ENCODE measurements around the gene SELENOS. TPM values are rescaled to one million over a fixed set of nuclear protein-coding genes. Genes with fewer than 3 reads are reported as not detected.
A peak's percentile ranks its signal among the peaks of the same experiment; 100 is the strongest.

The SELENOS gene
- total and polyA plus RNA-seq, 12 donors, result 47.7 to 205 (median 81.6) TPM

DNA sequence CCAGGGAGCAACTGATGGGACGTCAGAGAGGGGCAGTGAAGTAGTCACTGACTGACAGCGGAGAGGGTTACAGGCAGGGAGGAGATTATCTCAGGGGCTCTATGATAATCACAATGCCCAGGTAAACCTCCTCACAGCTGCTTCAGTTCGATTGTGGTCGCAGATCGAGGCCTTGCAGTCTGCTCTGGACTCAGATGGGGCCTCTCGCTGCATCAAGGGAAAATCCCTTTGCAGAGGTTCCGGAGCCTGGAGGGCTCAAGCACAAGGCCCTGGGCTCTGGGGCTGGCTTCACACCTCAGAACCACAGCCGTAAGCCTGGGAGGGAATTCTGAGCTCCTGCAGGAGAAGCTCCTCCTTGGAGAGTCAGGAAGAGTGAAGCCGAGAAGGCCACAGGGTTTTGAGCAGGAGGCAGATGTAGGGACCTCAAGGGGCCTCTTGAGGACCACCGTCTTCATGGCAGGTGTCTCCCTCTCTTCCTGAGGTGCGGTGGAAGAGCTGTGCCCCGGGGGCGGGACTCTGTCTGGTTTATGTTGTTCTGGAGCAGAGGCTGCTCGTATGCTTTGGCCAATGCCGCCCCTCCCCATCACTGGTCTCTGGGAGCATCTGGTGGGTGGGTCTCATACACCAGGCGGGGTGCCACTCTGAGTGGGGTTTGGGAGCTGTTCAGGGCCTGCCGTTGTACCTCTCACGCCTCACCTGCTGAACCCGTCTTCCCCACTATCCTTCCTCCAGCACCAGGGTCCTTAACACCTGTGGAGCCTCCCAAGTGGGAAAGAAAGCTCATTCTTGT is 37.2 kb upstream of the SELENOS start:
- intact Hi-C loops (cut with DNase I), result no loop called here
- WGBS, 4 donors, result 84 to 92% (median 89%) methylated on average over 11 to 19 of the region's 19 CpGs
- no peak overlapping the region for H3K4me3 ChIP-seq
- no peaks in the 10 kb centered on the region for H3K36me3 ChIP-seq (replicated peaks in 1 of 2)
- H3K4me1 ChIP-seq (replicated peaks in 1 of 2), result no peaks in the 10 kb centered on the region
- TF ChIP-seq, protein P1, sequence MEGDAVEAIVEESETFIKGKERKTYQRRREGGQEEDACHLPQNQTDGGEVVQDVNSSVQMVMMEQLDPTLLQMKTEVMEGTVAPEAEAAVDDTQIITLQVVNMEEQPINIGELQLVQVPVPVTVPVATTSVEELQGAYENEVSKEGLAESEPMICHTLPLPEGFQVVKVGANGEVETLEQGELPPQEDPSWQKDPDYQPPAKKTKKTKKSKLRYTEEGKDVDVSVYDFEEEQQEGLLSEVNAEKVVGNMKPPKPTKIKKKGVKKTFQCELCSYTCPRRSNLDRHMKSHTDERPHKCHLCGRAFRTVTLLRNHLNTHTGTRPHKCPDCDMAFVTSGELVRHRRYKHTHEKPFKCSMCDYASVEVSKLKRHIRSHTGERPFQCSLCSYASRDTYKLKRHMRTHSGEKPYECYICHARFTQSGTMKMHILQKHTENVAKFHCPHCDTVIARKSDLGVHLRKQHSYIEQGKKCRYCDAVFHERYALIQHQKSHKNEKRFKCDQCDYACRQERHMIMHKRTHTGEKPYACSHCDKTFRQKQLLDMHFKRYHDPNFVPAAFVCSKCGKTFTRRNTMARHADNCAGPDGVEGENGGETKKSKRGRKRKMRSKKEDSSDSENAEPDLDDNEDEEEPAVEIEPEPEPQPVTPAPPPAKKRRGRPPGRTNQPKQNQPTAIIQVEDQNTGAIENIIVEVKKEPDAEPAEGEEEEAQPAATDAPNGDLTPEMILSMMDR (IDR thresholded peaks at IDR 0.05), result no peak
- TF ChIP-seq POLR2A (IDR thresholded peaks at IDR 0.05), result no peak
- DNase-seq, result no peak
- no peak overlapping the region for H3K27ac ChIP-seq
- peaks cover 4% of the 10 kb centered on the region for H3K27me3 ChIP-seq
- H3K9me3 ChIP-seq (replicated peaks in 1 of 3), result no peaks in the 10 kb centered on the region

DNA sequence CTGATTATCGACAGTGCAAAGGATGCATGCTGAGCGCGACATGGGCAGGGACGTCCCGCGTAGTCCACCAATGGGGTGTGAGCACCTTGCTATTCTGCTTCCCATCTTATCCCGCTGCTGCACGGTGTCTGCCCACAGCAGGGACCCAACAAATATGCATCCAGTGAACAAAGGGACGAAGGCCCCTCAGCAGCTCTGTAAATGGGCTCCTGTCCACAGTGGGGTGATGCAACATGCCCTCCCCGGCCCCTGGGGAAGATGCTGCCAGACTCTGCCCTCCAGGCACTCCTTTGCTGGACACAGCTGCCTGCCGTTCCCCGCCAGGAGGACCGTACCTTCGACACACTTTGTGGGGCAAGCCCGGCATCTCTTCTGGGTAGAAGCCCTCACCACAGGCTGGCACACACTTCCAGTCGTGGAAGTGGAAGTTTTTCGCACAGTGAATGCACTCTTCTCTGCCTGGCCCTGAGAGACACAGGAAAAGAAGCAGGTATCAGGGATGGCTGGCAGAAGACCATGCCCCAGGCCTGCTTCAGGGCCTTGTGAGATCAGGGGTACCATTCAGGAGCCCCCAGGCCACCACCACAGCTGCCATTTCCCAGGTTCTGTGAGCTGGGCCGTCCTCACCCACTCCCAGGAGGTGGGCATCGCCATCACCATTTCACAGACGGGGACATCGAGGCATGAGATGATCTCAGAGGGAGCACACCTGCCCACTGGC is 35.9 kb upstream of the SELENOS start:
- Histone ChIP-seq H3K27me3 (peaks cover 4% of the 10 kb centered on the region), H3K36me3 (replicated peaks in 1 of 2) (no peaks in the 10 kb centered on the region), H3K4me3 (no peak overlapping the region), H3K27ac (no peak overlapping the region), H3K4me1 (replicated peaks in 1 of 2) (no peaks in the 10 kb centered on the region), H3K9me3 (replicated peaks in 1 of 3) (no peaks in the 10 kb centered on the region)
- intact Hi-C loops (cut with DNase I), result no loop called here
- WGBS, 4 donors, result 87 to 93% (median 92%) methylated on average over 20 to 21 of the region's 21 CpGs
- TF ChIP-seq, protein P1 (IDR thresholded peaks at IDR 0.05), result no peak
- TF ChIP-seq POLR2A (IDR thresholded peaks at IDR 0.05), result no peak
- DNase-seq, result no peak

DNA sequence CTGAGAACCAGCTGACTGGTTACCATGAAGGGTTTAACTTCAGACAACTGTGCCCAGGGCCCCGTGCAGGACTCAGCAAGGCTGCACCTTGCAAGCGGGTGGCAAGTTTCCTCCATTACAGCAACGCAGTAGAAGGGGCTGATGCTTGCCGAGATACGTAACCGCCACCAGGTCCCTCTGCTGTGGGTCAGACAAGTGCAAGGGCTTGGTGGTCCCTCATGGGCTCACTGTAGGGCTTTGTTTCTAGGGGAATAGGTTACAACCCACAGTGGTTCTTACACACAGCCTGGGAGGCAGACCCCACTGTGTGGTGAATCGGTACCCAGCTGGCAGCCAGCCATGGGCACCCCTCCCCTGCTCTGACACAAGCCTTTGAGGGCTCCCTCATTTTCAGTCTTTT is 33.2 kb upstream of the SELENOS start:
- peak in 1 of 7 donors; percentile 1 for DNase-seq
- no peak overlapping the region for H3K4me3 ChIP-seq
- TF ChIP-seq, protein P1 (IDR thresholded peaks at IDR 0.05), result no peak
- TF ChIP-seq POLR2A (IDR thresholded peaks at IDR 0.05), result no peak

DNA sequence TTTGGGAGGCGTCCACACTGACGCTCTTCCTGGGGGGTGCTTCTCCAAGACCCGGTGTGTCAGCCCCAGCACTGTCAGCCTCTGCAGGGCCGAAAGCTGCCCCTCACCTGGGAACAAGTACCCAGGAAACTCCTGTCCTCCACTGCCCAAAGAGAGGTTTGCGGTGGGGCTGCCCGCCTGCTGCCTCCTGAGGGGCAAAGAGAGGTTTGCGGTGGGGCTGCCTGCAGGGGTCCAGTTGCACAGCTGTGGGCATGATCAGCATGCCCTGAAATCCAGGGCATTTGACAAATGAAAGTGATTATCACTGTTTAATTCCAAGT is 32.8 kb upstream of the SELENOS start:
- WGBS, 4 donors, result 88 to 96% (median 92%) methylated on average over 5 to 7 of the region's 7 CpGs
- intact Hi-C loops (cut with DNase I), result no loop called here

More for the DNA sequence above, 33.2 kb upstream of the SELENOS start:
- H3K27me3 ChIP-seq, result peaks cover 8% of the 10 kb centered on the region
- H3K27ac ChIP-seq, result no peak overlapping the region
- no peaks in the 10 kb centered on the region for H3K4me1 ChIP-seq (replicated peaks in 1 of 2)
- intact Hi-C loops (cut with DNase I), result no loop called here
- 70 to 95% (median 92%) methylated on average over 3 to 7 of the region's 7 CpGs for WGBS, 4 donors
- H3K36me3 ChIP-seq (replicated peaks in 1 of 2), result no peaks in the 10 kb centered on the region
- no peaks in the 10 kb centered on the region for H3K9me3 ChIP-seq (replicated peaks in 1 of 3)

More for the DNA sequence above, 32.8 kb upstream of the SELENOS start:
- H3K4me3 ChIP-seq, result no peak overlapping the region
- TF ChIP-seq, protein P1 (IDR thresholded peaks at IDR 0.05), result no peak
- no peak for TF ChIP-seq POLR2A (IDR thresholded peaks at IDR 0.05)
- H3K9me3 ChIP-seq (replicated peaks in 1 of 3), result no peaks in the 10 kb centered on the region
- no peak overlapping the region for H3K27ac ChIP-seq
- no peak for DNase-seq
- H3K4me1 ChIP-seq (replicated peaks in 1 of 2), result no peaks in the 10 kb centered on the region
- H3K27me3 ChIP-seq, result peaks cover 8% of the 10 kb centered on the region
- H3K36me3 ChIP-seq (replicated peaks in 1 of 2), result no peaks in the 10 kb centered on the region

Data from adrenal gland (tissue), 12 donors.